GM12864 (cell line): ENCODE measurements around the gene TGDS.

Experiments used
- DNase-seq: peaks from one replicate; pipeline ENCODE4 v3.0.0-alpha.2; 2011; ENCODE audit warnings: low read depth
- H3K4me3 ChIP-seq: 2 replicates; pipeline ENCODE4 v1.5.1; 2011; ENCODE audit warnings: mild to moderate bottlenecking, low read depth, low read length, control low read depth
- TF ChIP-seq, protein P1 (sequence below): IDR thresholded peaks from 2 replicates; pipeline ENCODE4 v1.5.1; 2011; ENCODE audit warnings: low read depth, mild to moderate bottlenecking, moderate library complexity, low read length, control low read depth, inconsistent platforms; ENCODE audit errors: missing control alignments

Gene TGDS

DNA sequence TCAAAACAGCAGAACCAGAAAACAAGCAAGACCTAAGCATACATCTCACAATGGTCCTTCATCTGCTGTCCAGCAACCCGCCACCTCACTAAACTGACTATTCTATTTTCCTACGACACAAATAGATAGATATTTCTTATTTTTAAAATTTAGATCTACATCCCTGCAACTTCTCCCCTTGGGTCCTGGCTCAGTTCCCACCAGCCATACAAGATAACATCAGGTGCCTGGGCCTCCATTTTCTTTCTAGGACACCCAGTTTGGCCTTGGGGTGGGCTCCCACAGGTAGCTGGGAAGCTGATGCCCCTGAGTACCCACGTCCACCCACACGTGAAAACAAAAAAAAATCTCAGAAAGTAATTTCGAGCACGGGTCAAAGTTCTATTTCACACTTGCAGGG, 47.6 kb downstream of the TGDS start:
- TF ChIP-seq, protein P1, sequence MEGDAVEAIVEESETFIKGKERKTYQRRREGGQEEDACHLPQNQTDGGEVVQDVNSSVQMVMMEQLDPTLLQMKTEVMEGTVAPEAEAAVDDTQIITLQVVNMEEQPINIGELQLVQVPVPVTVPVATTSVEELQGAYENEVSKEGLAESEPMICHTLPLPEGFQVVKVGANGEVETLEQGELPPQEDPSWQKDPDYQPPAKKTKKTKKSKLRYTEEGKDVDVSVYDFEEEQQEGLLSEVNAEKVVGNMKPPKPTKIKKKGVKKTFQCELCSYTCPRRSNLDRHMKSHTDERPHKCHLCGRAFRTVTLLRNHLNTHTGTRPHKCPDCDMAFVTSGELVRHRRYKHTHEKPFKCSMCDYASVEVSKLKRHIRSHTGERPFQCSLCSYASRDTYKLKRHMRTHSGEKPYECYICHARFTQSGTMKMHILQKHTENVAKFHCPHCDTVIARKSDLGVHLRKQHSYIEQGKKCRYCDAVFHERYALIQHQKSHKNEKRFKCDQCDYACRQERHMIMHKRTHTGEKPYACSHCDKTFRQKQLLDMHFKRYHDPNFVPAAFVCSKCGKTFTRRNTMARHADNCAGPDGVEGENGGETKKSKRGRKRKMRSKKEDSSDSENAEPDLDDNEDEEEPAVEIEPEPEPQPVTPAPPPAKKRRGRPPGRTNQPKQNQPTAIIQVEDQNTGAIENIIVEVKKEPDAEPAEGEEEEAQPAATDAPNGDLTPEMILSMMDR: no peak
- no peak for DNase-seq
- H3K4me3 ChIP-seq: peak overlapping the region; percentile 71

DNA sequence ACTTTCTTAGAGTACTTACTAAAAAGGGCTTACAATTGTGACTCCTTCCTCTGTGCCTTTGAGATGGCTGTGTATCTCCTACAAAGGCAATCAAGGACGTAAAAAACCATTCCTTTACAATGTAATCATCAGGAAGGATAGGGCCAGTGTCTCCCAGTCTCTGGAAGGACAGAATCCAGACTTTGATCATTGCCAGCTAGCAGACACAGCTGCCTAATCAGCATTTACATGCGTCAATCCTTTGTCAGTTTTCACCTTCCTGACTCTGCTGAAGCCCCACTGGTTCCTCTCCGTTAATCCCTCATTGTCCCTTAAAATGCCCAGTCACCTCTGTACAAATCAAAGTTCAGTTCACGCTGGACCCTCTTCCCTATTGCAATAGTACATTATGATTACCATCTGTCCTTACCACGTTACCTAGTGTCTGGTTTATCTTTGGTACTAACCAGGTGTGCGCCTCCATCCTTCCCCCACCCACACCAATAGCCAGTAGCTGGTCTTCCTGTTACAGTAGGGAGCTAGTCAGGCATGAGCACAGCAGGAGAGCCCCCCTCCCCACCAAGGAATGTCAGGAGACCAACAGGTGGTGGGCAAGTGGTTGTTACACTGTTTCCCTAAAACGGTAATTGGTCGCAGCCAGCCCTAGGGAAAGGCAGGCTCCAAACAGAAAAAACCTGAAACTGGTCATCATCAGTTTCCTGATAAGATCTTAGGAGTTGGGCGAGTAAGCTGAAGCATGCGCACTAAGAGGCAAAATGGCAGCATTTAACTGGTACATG, 49.7 kb downstream of the TGDS start:
- DNase-seq: no peak
- TF ChIP-seq, protein P1: no peak

DNA sequence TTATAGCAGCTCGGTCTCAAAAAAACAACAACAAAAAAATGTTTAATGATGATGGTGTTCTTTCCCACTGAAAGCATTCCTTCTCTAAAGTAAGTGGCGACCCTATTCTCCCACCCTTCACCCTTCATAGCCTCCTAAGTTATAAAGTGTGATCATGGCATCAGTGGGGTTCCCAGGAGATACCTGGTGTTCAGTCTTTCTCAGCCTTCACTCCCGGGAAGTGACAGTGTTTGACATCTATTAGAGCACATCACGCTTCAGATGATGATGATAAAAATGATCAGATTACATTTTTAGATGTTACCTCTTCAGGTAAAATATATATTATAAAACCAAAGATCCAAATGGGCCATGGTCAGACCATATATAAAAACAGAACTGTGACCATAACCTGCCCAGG, 51.0 kb downstream of the TGDS start:
- DNase-seq: no peak
- TF ChIP-seq, protein P1: no peak
- no peak overlapping the region for H3K4me3 ChIP-seq

More for the DNA sequence above, 49.7 kb downstream of the TGDS start:
- no peak overlapping the region for H3K4me3 ChIP-seq

DNA sequence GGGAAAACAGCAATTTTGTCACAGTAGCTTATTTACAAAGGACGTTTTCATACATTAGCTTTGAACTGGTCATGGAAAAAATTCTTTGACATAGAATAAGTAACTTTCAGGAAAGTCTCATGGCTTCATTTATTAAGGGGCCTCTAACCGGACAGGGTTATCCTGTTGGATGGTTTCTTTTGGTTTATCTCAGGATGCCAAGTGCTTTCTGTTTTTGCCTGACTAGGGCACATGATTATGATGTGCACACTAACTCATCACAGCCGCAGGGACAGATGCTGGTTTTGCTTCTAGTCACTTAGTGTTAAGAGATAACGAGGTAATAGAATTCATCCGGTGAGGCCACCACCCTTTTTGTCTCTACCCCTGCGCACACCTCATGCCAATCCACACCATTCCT, 53.0 kb downstream of the TGDS start:
- no peak overlapping the region for H3K4me3 ChIP-seq
- TF ChIP-seq, protein P1: no peak
- no peak for DNase-seq

DNA sequence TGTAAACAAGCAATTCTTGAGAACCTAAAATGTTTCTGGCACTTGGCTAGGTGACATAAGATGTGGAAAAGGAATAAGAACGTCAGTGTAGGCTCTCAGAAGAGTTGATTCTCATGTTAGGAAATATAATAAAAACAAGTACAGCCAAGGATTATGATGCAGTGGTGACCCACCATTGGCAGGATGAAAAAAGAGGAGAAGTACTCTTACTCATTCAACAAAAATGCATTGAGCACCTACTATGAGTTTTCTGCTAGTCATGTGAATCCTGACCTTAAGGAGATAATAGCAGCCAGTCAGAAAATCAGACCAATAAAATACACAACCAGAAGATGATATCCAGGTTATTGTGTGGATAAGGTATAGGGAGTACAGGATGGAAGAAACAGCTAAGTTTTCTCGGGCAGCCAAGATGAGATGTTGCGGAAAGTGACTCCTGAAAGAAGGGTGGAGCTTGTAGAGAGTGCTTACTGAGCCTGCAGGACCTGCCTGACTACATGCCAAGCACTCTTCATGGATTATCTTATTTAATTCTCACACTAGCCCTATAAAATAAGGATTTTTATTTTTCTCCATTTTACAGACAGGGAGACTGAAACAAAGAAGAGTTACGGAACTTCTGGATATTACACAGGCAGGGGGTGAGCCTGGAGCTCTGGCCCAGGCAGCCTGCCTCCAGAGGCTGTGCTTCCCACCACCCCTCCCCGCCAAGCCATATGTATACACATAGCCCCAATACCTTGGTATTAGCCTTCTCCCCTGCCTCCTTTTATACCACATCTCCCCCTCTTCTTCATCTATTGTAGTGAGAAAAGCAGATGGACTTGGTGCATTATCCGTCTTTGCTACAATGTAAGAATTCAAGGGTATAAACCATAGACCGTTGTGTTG, 58.0 kb downstream of the TGDS start:
- TF ChIP-seq, protein P1: no peak
- no peak for DNase-seq

DNA sequence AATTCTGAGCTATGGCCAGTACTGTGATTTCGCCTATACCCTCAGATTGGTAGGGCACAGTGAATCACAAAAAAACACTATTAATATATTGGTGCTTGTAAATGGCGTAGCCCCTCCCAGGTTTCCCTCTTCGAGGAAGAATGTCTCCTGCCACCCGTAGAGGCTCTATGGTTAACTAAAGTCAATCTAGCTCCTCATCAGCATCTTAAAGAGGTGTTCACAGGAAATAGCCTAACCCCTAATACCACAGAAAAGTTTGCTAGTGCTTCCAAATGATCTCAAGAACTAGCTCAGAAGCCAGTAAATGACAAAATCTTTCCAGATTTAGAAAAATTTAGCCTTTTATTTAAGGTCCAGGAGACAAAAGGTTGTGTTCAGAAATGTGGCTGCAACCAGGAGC, 60.2 kb downstream of the TGDS start:
- no peak for DNase-seq
- no peak overlapping the region for H3K4me3 ChIP-seq
- TF ChIP-seq, protein P1: no peak

More for the DNA sequence above, 58.0 kb downstream of the TGDS start:
- H3K4me3 ChIP-seq: no peak overlapping the region
